HFFc6 (cell line): ENCODE data around the gene LHFPL5. TPM values are rescaled to one million over a fixed set of nuclear protein-coding genes. Genes with fewer than 3 reads are reported as not detected.

Experiments
- DNase-seq: peaks from one replicate; pipeline ENCODE4 v3.0.0-alpha.2; 2018
- H3K27ac Mint-ChIP-seq: 2 replicates; pipeline ENCODE4 v1.8.0; 2020; ENCODE audit warnings: mild to moderate bottlenecking, mixed read lengths
- H3K27me3 Mint-ChIP-seq: 2 replicates; pipeline ENCODE4 v1.8.0; 2021; ENCODE audit warnings: mild to moderate bottlenecking, moderate library complexity, mixed read lengths; ENCODE audit not compliant: insufficient read depth
- H3K36me3 Mint-ChIP-seq: 2 replicates; pipeline ENCODE4 v1.8.0; 2021; ENCODE audit warnings: low read depth, mixed read lengths
- H3K4me1 Mint-ChIP-seq: 2 replicates; pipeline ENCODE4 v1.8.0; 2020; ENCODE audit warnings: low read depth, mixed read lengths
- H3K4me3 Mint-ChIP-seq: 2 replicates; pipeline ENCODE4 v1.8.0; 2020; ENCODE audit warnings: mild to moderate bottlenecking, moderate library complexity, mixed read lengths
- H3K9me3 Mint-ChIP-seq: 2 replicates; pipeline ENCODE4 v1.8.0; 2020; ENCODE audit warnings: mild to moderate bottlenecking, mixed read lengths
- CTCF ChIP-seq: fragments of 200-600 bp; sonication (generic); IDR thresholded peaks from 2 replicates; pipeline ENCODE4 v1.5.0; 2021; ENCODE audit warnings: antibody characterized with exemption, mild to moderate bottlenecking
- total RNA-seq, 6 experiments: library from RNA; stranded (reverse); fragmentation: NEBNext Ultra II Directional; extraction: Animal tissue kit (Norgen Biotek cat#: 25700); gene quantifications; 2 replicates in 1 of 6; 3 replicates in 5 of 6; pipeline ENCODE4 v1.2.3, GENCODE V29; 2021

LHFPL5 gene
- total RNA-seq, 6 experiments from 2014 or later = not detected

GRCh38 chr6:35823601-35824000 is 18.4 kb downstream of the LHFPL5 start:
- Mint-ChIP-seq H3K4me3 (no peak overlapping the region), H3K27ac (no peak overlapping the region), H3K27me3 (peaks cover 1% of the 10 kb centered on the region; the same call in 1 of the 2 replicates), H3K36me3 (no peaks in the 10 kb centered on the region), H3K9me3 (no peaks in the 10 kb centered on the region), H3K4me1 (no peaks in the 10 kb centered on the region)
- DNase-seq = no peak
- no peak for TF ChIP-seq CTCF

- H3K27ac Mint-ChIP-seq = no peak overlapping the region
- no peak for TF ChIP-seq CTCF
- H3K4me1 Mint-ChIP-seq = no peaks in the 10 kb centered on the region
- H3K27me3 Mint-ChIP-seq = peaks cover 4% of the 10 kb centered on the region
- H3K4me3 Mint-ChIP-seq = no peak overlapping the region
- no peaks in the 10 kb centered on the region for H3K36me3 Mint-ChIP-seq
- H3K9me3 Mint-ChIP-seq = no peaks in the 10 kb centered on the region
- DNase-seq = no peak
Measured at GRCh38 chr6:35824552-35825192, 19.5 kb downstream of the LHFPL5 start.

DNA sequence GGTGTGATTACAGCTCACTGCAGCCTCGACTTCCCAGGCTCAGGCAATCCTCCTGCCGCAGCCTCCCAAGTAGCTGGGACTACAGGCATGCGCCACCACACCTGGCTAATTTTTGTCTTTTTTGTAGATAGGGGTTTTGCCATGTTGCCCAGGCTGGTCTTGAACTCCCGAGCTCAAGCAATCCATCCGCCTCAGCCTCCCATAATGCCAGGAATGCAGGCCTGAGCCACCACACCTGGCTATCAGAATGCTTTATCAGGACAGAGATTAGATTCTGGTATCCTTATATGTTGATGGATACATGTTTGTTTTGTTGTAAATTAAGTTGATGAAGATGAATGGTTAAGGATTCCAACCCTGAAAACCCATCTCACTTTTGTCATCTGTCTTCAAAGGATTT is 24.2 kb downstream of the LHFPL5 start:
- Mint-ChIP-seq H3K27ac (no peak overlapping the region), H3K36me3 (peaks cover 19% of the 10 kb centered on the region), H3K4me3 (no peak overlapping the region), H3K4me1 (no peaks in the 10 kb centered on the region), H3K9me3 (no peaks in the 10 kb centered on the region), H3K27me3 (peaks cover 4% of the 10 kb centered on the region)
- TF ChIP-seq CTCF = no peak
- DNase-seq = no peak

DNA sequence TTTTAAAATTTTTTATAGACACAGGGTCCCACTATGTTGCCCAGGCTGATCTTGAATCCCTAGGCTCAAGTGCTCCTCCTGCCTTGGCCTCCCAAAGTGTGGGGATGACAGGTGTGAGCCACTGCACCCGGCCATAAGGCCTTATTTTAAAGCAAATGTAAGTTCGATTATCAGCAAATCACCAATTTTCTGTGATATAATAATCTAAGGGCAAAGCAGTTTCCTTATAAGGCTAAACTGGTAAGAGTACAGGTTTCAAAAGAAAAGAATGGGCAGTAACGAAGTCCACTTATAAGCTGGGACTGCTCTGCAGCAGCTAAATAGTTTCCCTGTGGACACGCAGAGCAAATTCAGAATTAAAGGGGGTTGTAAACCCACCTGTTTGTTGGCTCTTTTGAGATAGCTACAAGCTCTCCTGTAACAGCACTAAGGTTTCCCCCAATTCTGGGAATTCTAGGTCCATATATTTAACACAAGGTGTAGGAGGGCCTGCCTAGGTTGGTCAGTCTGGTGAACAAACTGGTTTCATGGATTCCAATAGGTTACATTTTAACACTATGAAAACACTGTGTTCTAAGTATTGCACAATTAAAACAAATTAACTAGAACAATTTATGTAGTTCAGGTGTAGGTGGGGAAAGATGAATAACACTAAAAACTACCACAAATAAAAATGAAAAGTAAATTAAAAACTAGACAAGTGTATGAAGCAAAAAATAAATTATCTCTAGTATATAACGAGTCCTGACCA is 26.3 kb downstream of the LHFPL5 start:
- H3K36me3 Mint-ChIP-seq = peaks cover 33% of the 10 kb centered on the region
- no peak for DNase-seq
- no peak for TF ChIP-seq CTCF
- peaks cover 4% of the 10 kb centered on the region for H3K27me3 Mint-ChIP-seq
- H3K27ac Mint-ChIP-seq = no peak overlapping the region
- no peaks in the 10 kb centered on the region for H3K9me3 Mint-ChIP-seq
- H3K4me3 Mint-ChIP-seq = no peak overlapping the region
- H3K4me1 Mint-ChIP-seq = no peaks in the 10 kb centered on the region

GRCh38 chr6:35833536-35833935 is 28.4 kb downstream of the LHFPL5 start:
- DNase-seq = peak; percentile 2
- no peak overlapping the region for H3K27ac Mint-ChIP-seq
- peaks cover 46% of the 10 kb centered on the region for H3K36me3 Mint-ChIP-seq
- no peaks in the 10 kb centered on the region for H3K9me3 Mint-ChIP-seq
- H3K4me1 Mint-ChIP-seq = no peaks in the 10 kb centered on the region
- H3K27me3 Mint-ChIP-seq = peaks cover 4% of the 10 kb centered on the region
- H3K4me3 Mint-ChIP-seq = no peak overlapping the region
- TF ChIP-seq CTCF = no peak
